T-helper 1 cell treated with Interleukin-12 subunit alpha and Interleukin-12 subunit beta and Interleukin-4 antibody, amounts not matched to agents 30 μg/mL and 1 μg/mL, for 36 hours (primary cell): Measurements from ENCODE around the gene PTGFRN.

Experiments used
- H3K27ac Mint-ChIP-seq: one replicate; pipeline ENCODE4 v1.8.0; 2021; ENCODE audit warnings: mild to moderate bottlenecking, mixed read lengths
- H3K27me3 Mint-ChIP-seq: one replicate; pipeline ENCODE4 v1.8.0; 2021; ENCODE audit warnings: low read depth, mixed read lengths
- H3K36me3 Mint-ChIP-seq: one replicate; pipeline ENCODE4 v1.8.0; 2021; ENCODE audit warnings: low read depth, mixed read lengths
- H3K4me1 Mint-ChIP-seq: one replicate; pipeline ENCODE4 v1.8.0; 2021; ENCODE audit warnings: low read depth, mixed read lengths
- H3K4me3 Mint-ChIP-seq: one replicate; pipeline ENCODE4 v1.8.0; 2021; ENCODE audit warnings: mild to moderate bottlenecking, moderate library complexity, mixed read lengths
- H3K9me3 Mint-ChIP-seq: one replicate; pipeline ENCODE4 v1.8.0; 2021; ENCODE audit warnings: mixed read lengths

The PTGFRN gene

DNA sequence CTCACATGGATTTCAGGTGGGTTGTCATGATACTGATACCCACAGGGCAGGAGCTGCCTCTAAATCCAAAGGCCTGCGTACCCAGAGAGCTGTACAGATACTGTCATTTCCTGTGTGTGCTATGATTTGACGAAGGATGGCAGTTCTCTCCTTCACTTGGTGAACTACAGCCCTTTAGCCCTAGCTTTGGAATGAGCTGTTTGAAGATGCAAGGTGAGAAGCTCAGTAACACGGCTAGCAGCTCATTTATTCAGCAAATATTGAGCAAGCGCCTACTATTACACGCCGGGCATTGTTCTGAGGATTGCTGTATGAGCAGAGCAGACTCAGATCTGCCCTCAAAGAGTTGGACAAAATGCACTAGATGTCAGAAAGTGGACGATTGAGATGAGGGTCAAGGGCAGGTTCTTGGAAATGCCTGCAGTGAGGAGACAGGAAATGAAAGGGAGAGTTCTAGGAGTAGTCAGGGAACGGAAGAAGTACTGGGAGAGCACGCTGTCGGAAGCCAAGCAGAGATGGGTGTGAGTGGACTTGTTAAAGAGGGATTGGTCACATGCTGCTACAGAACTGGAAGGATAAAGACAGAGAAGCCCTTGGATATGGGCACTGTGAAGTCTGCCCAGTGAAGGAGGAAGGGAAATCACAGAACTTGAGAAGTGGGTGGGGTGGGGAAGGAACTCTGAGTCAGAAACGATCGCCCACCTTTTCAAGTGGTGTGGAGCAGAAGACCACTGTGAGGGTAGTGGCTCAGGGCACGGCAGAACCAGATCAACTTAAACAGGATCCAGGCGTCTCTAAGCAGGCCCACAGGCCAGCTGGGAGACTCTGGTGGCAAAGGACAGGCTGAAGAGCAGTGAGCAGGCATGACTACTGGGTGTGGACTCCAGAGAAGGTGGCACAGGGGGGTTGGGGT is 7.1 kb downstream of the PTGFRN start:
- no peaks in the 10 kb centered on the region for H3K9me3 Mint-ChIP-seq
- peaks cover 12% of the 10 kb centered on the region for H3K4me1 Mint-ChIP-seq
- H3K27ac Mint-ChIP-seq = no peak overlapping the region
- no peaks in the 10 kb centered on the region for H3K27me3 Mint-ChIP-seq
- H3K4me3 Mint-ChIP-seq = no peak overlapping the region
- no peaks in the 10 kb centered on the region for H3K36me3 Mint-ChIP-seq

DNA sequence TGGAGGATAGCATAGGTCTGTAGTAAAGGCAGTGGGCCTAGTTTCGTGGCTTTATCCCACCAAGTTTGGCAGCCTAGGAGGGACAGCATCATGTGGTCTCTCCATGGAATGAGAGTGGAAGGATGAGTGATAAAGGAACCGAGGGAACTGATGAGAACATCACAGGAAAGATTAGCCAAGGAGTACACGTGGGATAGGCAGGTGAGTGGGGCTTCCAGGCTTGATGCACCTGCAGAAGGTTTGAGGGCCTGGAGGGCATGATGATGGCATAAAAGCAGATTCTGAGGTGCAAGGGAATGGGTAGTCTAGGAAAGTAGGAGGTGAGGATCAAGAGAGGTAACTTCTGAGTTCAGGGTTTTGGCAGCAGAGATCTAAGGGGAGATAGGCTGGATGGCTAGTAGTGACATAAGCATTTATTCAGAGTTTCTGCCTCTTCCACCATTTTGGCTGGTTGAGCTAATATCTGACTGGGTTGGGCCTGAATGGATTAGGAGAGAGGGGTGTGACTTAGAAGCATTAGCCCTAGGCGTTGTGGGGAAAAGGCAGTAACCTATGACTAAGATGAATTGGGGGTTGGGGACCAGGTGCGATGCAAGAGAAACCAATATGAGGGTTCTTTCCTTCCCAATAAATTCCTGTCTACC is 9.1 kb downstream of the PTGFRN start:
- no peak overlapping the region for H3K4me3 Mint-ChIP-seq
- H3K36me3 Mint-ChIP-seq = no peaks in the 10 kb centered on the region
- H3K27me3 Mint-ChIP-seq = no peaks in the 10 kb centered on the region

DNA sequence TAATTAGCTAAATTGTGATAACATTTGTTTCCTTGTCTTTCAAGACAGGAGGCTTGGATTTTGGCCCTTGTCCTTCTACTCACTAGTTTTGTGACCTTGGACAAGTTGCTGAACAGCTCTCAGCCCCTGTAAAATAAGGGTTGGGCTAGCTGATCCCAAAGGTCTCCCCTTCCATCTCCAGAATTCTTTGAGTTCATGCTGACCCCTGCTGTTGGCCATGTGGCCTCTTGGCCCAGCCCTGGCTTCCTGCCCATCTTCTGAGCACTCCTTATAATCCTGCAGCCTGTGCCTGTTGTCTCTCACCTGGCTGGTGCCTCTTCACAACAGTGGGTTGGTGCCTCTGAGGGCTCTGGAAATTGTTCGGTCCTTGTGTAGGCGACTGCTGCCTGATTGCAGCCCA is 10.1 kb downstream of the PTGFRN start:
- no peaks in the 10 kb centered on the region for H3K9me3 Mint-ChIP-seq
- H3K27ac Mint-ChIP-seq = no peak overlapping the region
- peaks cover 10% of the 10 kb centered on the region for H3K4me1 Mint-ChIP-seq
- no peaks in the 10 kb centered on the region for H3K36me3 Mint-ChIP-seq
- H3K4me3 Mint-ChIP-seq = no peak overlapping the region
- no peaks in the 10 kb centered on the region for H3K27me3 Mint-ChIP-seq

More for the DNA sequence above, 9.1 kb downstream of the PTGFRN start:
- Mint-ChIP-seq H3K4me1 (peaks cover 12% of the 10 kb centered on the region), H3K9me3 (no peaks in the 10 kb centered on the region), H3K27ac (no peak overlapping the region)

DNA sequence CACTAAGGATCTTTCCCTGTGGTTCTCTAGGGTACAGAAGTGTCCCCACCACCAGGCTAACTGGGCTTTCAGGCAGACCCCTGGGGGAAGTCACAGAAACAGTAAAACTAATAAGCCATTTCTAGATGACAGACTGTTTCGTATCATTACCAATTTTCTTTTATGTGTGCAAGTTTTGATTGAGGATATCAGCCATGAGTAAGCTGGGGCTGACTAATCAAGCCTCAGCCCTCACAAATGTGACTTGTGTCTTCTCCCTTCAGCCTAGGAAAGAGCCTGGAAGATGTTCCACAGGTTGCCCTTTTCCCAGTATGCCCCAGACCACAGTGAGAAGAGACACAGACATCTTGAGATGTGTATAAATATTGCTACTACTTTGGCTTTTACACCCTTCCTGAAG is 10.5 kb downstream of the PTGFRN start:
- Mint-ChIP-seq H3K4me3 (no peak overlapping the region), H3K27me3 (no peaks in the 10 kb centered on the region), H3K9me3 (no peaks in the 10 kb centered on the region), H3K27ac (no peak overlapping the region), H3K36me3 (no peaks in the 10 kb centered on the region), H3K4me1 (peaks cover 6% of the 10 kb centered on the region)

DNA sequence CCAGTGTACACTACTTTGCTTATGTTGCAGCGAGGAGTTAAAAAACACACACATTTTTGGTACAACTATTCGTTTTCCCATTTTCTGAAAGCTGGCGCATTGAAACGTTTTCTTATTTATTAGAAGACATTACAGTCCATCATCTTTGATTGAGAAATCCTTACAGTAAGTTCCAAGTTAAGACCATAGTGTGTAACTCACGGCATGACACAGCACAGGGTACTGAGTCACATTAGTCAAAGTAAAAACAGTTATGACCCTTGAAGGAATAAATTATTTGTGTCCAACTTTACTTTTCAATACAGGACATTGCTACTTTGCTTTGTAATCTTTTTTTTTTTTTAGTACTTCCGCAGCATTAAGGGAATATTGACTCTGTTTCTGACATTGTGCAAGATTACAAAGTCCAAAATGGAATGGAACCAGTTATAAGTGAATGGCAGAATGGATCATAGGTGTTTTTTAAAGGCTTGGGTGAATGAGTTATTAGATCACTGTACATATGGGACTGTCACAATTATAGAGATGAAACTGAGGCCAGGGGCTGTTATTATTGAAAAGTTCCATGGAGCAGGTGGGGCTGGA is 11.7 kb downstream of the PTGFRN start:
- no peaks in the 10 kb centered on the region for H3K36me3 Mint-ChIP-seq
- H3K9me3 Mint-ChIP-seq = no peaks in the 10 kb centered on the region
- H3K4me3 Mint-ChIP-seq = no peak overlapping the region
- H3K27ac Mint-ChIP-seq = no peak overlapping the region
- no peaks in the 10 kb centered on the region for H3K27me3 Mint-ChIP-seq
- peaks cover 4% of the 10 kb centered on the region for H3K4me1 Mint-ChIP-seq

DNA sequence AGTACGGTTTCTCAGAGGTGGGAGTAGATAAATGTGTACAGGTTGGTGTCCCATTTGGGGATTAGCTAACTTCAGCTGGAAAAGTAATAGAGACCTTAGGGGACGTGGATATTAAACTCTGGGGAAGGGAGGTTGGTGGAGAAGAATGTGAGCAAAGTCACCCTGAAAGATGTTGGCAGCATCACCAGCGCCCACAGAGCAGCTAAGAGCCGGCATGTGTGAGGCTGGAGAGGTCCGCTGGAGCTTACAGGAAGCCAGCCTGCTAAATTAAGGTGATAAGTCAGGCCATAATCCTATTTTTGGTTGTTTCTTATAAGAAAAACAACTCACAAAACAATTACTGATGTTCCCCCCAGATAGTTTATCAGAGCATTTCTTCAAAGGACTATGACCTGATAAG is 12.2 kb downstream of the PTGFRN start:
- Mint-ChIP-seq H3K27ac (no peak overlapping the region), H3K9me3 (no peaks in the 10 kb centered on the region), H3K4me1 (peaks cover 4% of the 10 kb centered on the region), H3K27me3 (no peaks in the 10 kb centered on the region), H3K36me3 (no peaks in the 10 kb centered on the region), H3K4me3 (no peak overlapping the region)

DNA sequence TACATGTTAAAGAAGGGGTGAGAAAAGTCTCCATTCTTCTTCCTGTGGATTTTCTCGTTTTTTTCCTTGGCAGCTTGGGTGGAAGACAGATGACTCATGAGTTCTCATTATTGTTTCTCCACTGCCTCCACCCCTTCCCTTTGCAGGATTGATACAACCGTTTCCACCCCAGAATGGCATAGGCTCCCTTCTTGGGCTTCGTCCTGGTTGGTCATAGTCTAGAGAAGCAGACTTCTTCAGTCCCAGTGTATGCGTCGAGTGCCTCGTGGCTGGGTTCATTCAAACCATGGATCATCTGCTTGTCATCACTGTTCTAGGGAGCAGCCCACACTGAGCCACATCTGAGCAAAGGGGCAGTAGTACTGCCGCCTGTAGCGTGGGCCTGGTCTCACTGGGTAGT is 13.7 kb downstream of the PTGFRN start:
- no peaks in the 10 kb centered on the region for H3K36me3 Mint-ChIP-seq
- peaks cover 4% of the 10 kb centered on the region for H3K4me1 Mint-ChIP-seq

DNA sequence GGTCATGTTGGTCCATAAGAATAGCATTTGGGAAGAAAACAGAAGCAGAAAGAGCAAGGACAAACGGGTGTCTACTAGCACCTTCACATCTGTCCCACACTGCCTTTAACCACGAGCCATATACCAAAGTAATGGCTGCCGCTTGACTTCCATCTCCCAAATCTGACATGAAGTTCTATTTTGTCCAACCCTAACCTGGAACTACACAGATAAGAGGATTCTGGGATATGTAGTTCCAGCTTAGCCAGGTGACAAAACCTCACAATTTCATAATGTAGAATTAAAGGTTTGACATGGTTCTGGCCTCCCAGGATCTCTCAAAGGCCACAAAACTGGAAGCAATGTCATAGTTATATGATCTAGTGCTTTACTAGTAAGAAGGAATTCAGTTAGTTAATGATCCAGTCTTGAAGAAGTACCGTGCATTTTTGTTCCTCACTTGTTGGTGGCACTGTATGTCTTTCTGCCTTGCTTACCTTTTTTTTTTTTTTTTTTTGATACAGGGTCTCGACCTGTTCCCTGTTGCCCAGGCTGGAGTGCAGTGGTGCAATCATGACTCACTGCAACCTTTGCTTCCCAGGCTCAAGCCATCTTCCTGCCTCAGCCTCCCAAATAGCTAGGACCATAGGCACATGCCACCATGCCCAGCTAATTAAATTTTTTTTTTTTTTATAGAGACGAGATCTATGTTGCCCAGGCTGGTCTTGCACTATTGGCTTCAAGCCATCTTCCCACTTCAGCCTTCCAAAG is 17.5 kb downstream of the PTGFRN start:
- H3K4me3 Mint-ChIP-seq = no peak overlapping the region
- H3K27ac Mint-ChIP-seq = no peak overlapping the region
- H3K4me1 Mint-ChIP-seq = no peaks in the 10 kb centered on the region
- no peaks in the 10 kb centered on the region for H3K27me3 Mint-ChIP-seq
- H3K9me3 Mint-ChIP-seq = no peaks in the 10 kb centered on the region
- no peaks in the 10 kb centered on the region for H3K36me3 Mint-ChIP-seq

More for the DNA sequence above, 13.7 kb downstream of the PTGFRN start:
- Mint-ChIP-seq H3K4me3 (no peak overlapping the region), H3K27ac (no peak overlapping the region), H3K9me3 (no peaks in the 10 kb centered on the region), H3K27me3 (no peaks in the 10 kb centered on the region)

DNA sequence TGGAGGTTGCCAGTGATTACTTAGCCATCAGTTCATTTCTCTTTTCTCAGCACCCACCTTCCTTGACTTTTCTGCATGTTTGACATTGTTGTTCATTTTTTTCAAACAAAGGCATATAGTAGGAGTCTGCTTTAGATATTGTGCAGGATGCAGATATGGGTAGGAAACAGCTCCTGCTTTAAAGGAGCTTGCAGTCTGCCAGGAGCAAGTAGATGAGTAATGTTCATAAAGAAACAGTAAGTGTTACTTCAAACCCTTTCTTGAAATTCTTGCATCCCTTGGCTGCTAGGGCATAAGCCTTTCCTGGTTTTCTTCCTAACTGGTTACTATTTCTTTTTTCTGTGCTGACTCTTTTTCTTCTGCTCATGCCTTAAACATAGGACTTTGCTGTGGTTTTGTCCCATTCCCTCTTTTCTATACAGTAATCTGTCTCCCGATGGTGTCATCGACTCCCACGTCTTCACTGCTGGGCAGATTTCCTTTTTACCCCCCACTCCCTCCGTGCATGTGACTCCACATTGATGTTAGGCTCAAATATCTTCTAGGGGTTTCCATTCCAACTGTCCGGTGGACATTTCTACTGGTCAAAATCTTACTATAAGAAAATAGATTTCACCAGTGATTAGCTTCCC is 20.4 kb downstream of the PTGFRN start:
- Mint-ChIP-seq H3K4me1 (peaks cover 22% of the 10 kb centered on the region), H3K27ac (no peak overlapping the region), H3K9me3 (no peaks in the 10 kb centered on the region), H3K4me3 (no peak overlapping the region), H3K36me3 (no peaks in the 10 kb centered on the region), H3K27me3 (no peaks in the 10 kb centered on the region)

DNA sequence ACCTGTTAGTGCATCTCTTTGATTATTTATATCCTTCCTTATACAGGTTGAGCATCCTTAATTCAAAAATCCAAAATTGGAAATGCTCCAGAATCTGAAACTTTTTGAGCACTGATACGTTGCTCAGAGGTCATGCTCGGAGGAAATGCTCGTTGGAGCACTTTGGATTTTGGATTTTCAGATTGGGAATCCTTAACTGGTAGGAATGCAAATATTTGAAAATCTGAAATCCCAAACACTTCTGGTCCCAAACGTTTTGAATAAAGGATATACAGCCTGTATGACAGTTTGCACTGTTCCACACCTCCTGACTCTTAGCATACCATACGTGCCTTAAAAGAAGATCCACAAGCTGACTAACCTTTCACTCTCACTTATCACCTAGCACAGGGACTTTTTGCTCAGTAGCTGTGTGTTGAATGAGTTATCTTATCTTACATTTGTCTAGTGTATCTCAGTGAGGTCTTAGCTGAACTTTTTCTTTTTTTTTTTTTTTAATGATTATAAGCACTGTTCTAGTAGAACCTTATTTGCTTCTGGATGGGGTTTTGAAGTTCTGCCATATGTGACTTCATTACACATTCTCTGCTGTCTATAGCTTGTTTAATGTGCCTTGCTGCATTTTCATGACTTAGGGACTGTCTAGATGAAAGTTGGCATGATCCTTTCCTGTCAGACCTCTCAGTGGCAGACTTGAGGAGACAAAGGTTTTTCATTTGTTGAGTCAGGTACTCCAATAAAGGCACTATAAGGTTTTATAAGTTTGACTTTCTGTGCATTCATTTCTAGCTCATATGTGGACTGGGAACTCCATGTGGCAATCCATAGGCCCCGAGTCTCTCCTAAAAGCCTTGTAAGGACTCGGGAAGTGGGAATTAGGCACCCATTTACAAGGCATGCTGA is 21.6 kb downstream of the PTGFRN start:
- Mint-ChIP-seq H3K4me3 (no peak overlapping the region), H3K27ac (peak overlapping the region; percentile 13), H3K4me1 (peaks cover 23% of the 10 kb centered on the region), H3K36me3 (no peaks in the 10 kb centered on the region), H3K9me3 (no peaks in the 10 kb centered on the region), H3K27me3 (no peaks in the 10 kb centered on the region)

DNA sequence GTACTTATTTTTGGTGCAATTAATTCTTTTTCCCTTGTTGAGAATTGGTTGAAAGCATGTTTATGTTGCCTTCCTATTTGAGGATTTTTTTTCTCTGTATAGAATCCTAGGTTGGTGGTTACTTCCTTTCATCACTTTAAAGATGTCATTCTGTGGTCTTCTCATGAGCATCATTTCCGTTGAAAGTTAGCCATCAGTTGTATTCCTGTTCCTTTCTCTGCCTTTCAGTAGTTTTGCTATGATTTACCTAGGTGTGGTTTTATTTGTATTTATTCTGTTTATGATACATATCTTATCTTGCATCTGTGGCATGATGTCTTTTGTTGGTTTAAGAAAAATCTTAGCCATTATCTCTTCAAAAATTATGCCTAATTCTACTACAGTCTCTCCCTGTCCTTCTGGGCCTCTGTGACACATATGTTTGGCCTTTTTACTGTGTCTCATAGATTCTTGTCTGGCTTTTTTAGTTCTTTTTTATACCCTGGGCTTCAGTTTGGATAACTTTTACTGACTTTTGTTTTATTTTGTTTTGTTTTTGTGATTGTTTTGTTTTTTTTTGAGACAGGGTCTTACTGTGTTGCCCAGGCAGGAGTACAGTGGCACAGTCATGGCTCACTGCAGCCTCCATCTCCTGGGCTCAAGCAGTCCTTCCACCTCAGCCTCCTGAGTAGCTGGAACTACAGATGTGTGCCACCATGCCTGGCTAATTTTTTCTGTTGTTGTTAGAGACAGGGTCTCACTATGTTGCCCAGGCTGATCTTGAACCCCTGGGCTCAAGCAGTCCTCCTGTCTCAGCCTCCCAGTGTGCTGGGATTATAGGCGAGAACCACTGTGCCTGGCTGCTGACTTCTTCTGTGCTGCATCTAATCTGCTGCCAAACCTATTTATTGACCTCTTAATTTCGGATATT is 24.1 kb downstream of the PTGFRN start:
- no peaks in the 10 kb centered on the region for H3K36me3 Mint-ChIP-seq
- H3K4me1 Mint-ChIP-seq = peaks cover 25% of the 10 kb centered on the region
- H3K4me3 Mint-ChIP-seq = peak overlapping the region; percentile 43
- no peaks in the 10 kb centered on the region for H3K9me3 Mint-ChIP-seq
- H3K27ac Mint-ChIP-seq = peak overlapping the region; percentile 84
- no peaks in the 10 kb centered on the region for H3K27me3 Mint-ChIP-seq

DNA sequence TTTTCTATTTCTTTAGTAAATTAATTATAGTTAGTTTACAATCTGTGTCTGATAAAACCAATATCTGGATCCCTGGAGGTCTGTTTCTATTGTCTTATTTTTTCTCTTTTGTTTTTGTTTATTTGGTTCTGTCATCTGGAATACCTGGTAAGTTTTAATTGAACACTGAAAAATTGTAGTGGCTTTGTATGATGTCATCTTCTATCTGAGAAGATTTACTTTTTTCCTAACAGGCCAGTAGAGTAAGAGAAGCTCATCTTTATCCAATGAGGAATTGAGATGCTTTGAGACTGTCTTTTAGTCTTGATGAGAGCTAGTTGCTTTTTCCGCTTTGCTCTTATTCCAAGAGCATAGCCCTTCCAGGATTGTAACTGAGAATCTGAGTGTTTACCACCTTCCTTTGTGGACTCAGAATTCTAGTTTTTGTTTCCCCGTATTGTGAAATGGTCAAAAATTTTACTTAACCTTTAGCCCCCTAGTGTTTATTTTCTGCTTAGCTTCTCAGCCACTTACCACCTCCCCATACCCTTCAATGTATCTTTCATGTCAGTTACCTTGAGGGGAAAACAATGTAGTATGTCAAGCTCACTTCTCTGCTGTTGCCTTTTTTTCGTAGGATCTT is 25.0 kb downstream of the PTGFRN start:
- Mint-ChIP-seq H3K36me3 (no peaks in the 10 kb centered on the region), H3K4me3 (peak overlapping the region; percentile 25), H3K9me3 (no peaks in the 10 kb centered on the region), H3K27me3 (no peaks in the 10 kb centered on the region), H3K27ac (peak overlapping the region; percentile 79), H3K4me1 (peaks cover 25% of the 10 kb centered on the region)
